ENCODE measurements around the gene TDRD9.

GRCh38 chr14:104094056-104094708 lies 165.9 kb downstream of the TDRD9 start:
- TF ChIP-seq CTCF (IDR thresholded peaks at IDR 0.05) (no peak), POLR2AphosphoS5 (IDR thresholded peaks at IDR 0.05) (no peak), POLR2A (IDR thresholded peaks at IDR 0.05) (no peak), EP300 (IDR thresholded peaks at IDR 0.05) (no peak)
